B cell (primary cell): Measurements from ENCODE around the gene CEP170. TPM values are rescaled to one million over a fixed set of nuclear protein-coding genes. Genes with fewer than 3 reads are reported as not detected.
"Not testable (repeated sequence)": the region's sequence is repeated elsewhere in the genome, so short reads cannot be mapped to it uniquely, and the experiment has no call there.

Experiments
- ATAC-seq: fragments of 200-7000 bp; cut with Tn5 transposase; one replicate; pipeline ENCODE4 v1.10.0; 2021; ENCODE audit warnings: low read depth, mild to moderate bottlenecking, moderate number of reproducible peaks, moderate library complexity
- CTCF ChIA-PET: fragments of 350-600 bp; sonication (Branson Sonifier 250); formaldehyde crosslinking; loops from one replicate; lab custom pipeline; 2021; ENCODE audit warnings: antibody characterized with exemption, inconsistent platforms; lab: Charles Lee
- POLR2A ChIA-PET: fragments of 350-600 bp; sonication (Branson Sonifier 250); formaldehyde crosslinking; loops from one replicate; lab custom pipeline; 2021; ENCODE audit warnings: antibody characterized with exemption; lab: Charles Lee
- DNase-seq: peaks from one replicate; pipeline ENCODE4 v3.0.0; 2013
- H2AFZ ChIP-seq: 2 replicates; pipeline ENCODE4 v1.6.1; 2012; ENCODE audit warnings: mild to moderate bottlenecking, low read depth, low read length; ENCODE audit not compliant: insufficient read depth, poor library complexity, severe bottlenecking
- H3K27ac ChIP-seq, 2 donors: 1 replicate in 1 of 2; 2 replicates in 1 of 2; pipeline ENCODE4 v1.5.1; 2012 to 2013; ENCODE audit warnings: low read length in 2 of 2, mild to moderate bottlenecking in 2 of 2, moderate library complexity in 1 of 2
- H3K27me3 ChIP-seq, 4 experiments: fragments of 200-600 bp in 1 of 4; sonication (generic) in 1 of 4; replicated peaks in 1 of 4; 1 replicate in 2 of 4; 2 replicates in 2 of 4; pipeline versions ENCODE4 v1.6.1 to v1.7.0; 2013 to 2016; ENCODE audit warnings: low read length in 3 of 4, mild to moderate bottlenecking in 2 of 4, mixed read lengths in 1 of 4, moderate library complexity in 1 of 4; ENCODE audit not compliant: insufficient read depth in 4 of 4, control insufficient read depth in 3 of 4; ENCODE audit errors: control extremely low read depth in 1 of 4
- H3K36me3 ChIP-seq, 2 experiments: replicated peaks in 1 of 2; 1 replicate in 1 of 2; 2 replicates in 1 of 2; pipeline versions ENCODE4 v1.6.1 to v1.7.1; 2013; ENCODE audit warnings: low read length in 1 of 2; ENCODE audit not compliant: insufficient read depth in 2 of 2, control insufficient read depth in 1 of 2; ENCODE audit errors: control extremely low read depth in 1 of 2, extremely low read depth in 1 of 2
- H3K4me1 ChIP-seq, 2 donors: fragments of 200-600 bp in 1 of 2; sonication (generic) in 1 of 2; 1 replicate in 1 of 2; 2 replicates in 1 of 2; pipeline versions ENCODE4 v1.5.1 to v1.6.1; 2013 to 2017; ENCODE audit warnings: low read length in 2 of 2; ENCODE audit not compliant: control insufficient read depth in 2 of 2, insufficient read depth in 2 of 2
- H3K4me2 ChIP-seq: replicated peaks from 2 replicates; pipeline ENCODE3; 2012; ENCODE audit warnings: mild to moderate bottlenecking, low read depth, low read length; ENCODE audit not compliant: poor library complexity, severe bottlenecking
- H3K4me3 ChIP-seq, 5 experiments: fragments of 200-600 bp in 1 of 5; sonication (generic) in 1 of 5; 1 replicate in 3 of 5; 2 replicates in 2 of 5; pipeline versions ENCODE4 v1.5.1 to v1.7.0; 2011 to 2016; ENCODE audit warnings: low read length in 4 of 5, mild to moderate bottlenecking in 4 of 5, low read depth in 2 of 5, control low read depth in 1 of 5, moderate library complexity in 1 of 5; ENCODE audit not compliant: insufficient read depth in 1 of 5; ENCODE audit errors: control extremely low read depth in 1 of 5, extremely low read depth in 1 of 5
- H3K79me2 ChIP-seq: fragments of 200-600 bp; sonication (generic); one replicate; pipeline ENCODE4 v1.6.0; 2016; ENCODE audit warnings: low read length; ENCODE audit not compliant: control insufficient read depth, insufficient read depth
- H3K9ac ChIP-seq: fragments of 200-600 bp; sonication (generic); 2 replicates; pipeline ENCODE4 v1.6.1; 2017; ENCODE audit warnings: mild to moderate bottlenecking, low read length, moderate library complexity
- H3K9me3 ChIP-seq, 3 donors: one replicate each; pipeline versions ENCODE4 v1.6.1 to v1.7.1; 2013; ENCODE audit warnings: low read length in 2 of 3; ENCODE audit not compliant: control insufficient read depth in 2 of 3, insufficient read depth in 1 of 3; ENCODE audit errors: control extremely low read depth in 1 of 3
- H4K20me1 ChIP-seq: 2 replicates; pipeline ENCODE4 v1.6.0; 2012; ENCODE audit warnings: mild to moderate bottlenecking, low read length; ENCODE audit not compliant: insufficient read depth, control insufficient read depth, poor library complexity, severe bottlenecking
- H3K27ac Mint-ChIP-seq: one replicate; pipeline ENCODE4 v1.8.0; 2021; ENCODE audit warnings: mixed read lengths
- H3K27me3 Mint-ChIP-seq: one replicate; pipeline ENCODE4 v1.8.0; 2021; ENCODE audit warnings: mixed read lengths
- H3K4me1 Mint-ChIP-seq: one replicate; pipeline ENCODE4 v1.8.0; 2021; ENCODE audit warnings: mixed read lengths
- H3K4me3 Mint-ChIP-seq: one replicate; pipeline ENCODE4 v1.8.0; 2021; ENCODE audit warnings: mixed read lengths
- H3K9me3 Mint-ChIP-seq: one replicate; pipeline ENCODE4 v1.8.0; 2022; ENCODE audit warnings: mixed read lengths; ENCODE audit not compliant: insufficient read depth
- WGBS: methylation state at CpG from one replicate; pipeline ENCODE4 v1.1.5; 2013; ENCODE audit warnings: missing lambda C conversion rate; ENCODE audit not compliant: insufficient coverage; 5-methylcytosine and 5-hydroxymethylcytosine counted together
- intact Hi-C: fragments of 100-400 bp; cut with micrococcal nuclease; formaldehyde crosslinking; loops from one replicate; pipeline ENCODE4 v1.10.0; 2022
- polyA plus RNA-seq: library from polyadenylated mRNA; depleted of rRNA; stranded (reverse); fragments of >200 nt; gene quantifications from 2 replicates; pipeline ENCODE4 v1.2.3, GENCODE V29; 2012
- small RNA-seq: library from RNA; depleted of rRNA; stranded (forward); fragments of <200 nt; gene quantifications from one replicate; pipeline ENCODE3, GENCODE V24; 2012; ENCODE audit warnings: low replicate concordance, low read depth; ENCODE audit not compliant: insufficient read length
- total RNA-seq, 2 donors: library from RNA; stranded (reverse); fragments of 120-200 nt in 1 of 2; gene quantifications; 1 replicate in 1 of 2; 2 replicates in 1 of 2; pipeline versions ENCODE4 v1.2.3 to v1.2.4, GENCODE V29; 2013 to 2022

CEP170 gene
- total and polyA plus RNA-seq, 2 donors (not counting 1 experiment from before 2014, with no cell fraction given), result 27.3 to 145 TPM

GRCh38 chr1:243101551-243102050 is 153.5 kb downstream of the CEP170 start:
- ATAC-seq, result peak; percentile 71
- not testable (repeated sequence) for H3K9me3 Mint-ChIP-seq

GRCh38 chr1:243087368-243087767 is 167.7 kb downstream of the CEP170 start:
- CTCF ChIA-PET, H3K79me2 ChIP-seq, H3K4me1 ChIP-seq, H3K27me3 ChIP-seq, H3K4me2 ChIP-seq, POLR2A ChIA-PET, DNase-seq, H3K4me1 Mint-ChIP-seq, H3K9me3 ChIP-seq, H3K4me3 ChIP-seq, H3K27ac Mint-ChIP-seq, H3K9me3 Mint-ChIP-seq, H4K20me1 ChIP-seq, H3K36me3 ChIP-seq, H3K27me3 Mint-ChIP-seq, H2AFZ ChIP-seq, H3K9ac ChIP-seq, ATAC-seq, H3K27ac ChIP-seq, intact Hi-C loops, H3K4me3 Mint-ChIP-seq: not testable (repeated sequence)
- no CpG with 5 or more reads among the region's 3 CpGs for WGBS

More at GRCh38 chr1:243101551-243102050, 153.5 kb downstream of the CEP170 start:
- intact Hi-C loops, H3K4me1 ChIP-seq, H3K36me3 ChIP-seq, H3K79me2 ChIP-seq, H4K20me1 ChIP-seq, H3K27ac ChIP-seq, CTCF ChIA-PET, H3K27me3 ChIP-seq, POLR2A ChIA-PET, H3K27me3 Mint-ChIP-seq, H3K9me3 ChIP-seq: not testable (repeated sequence)
- Histone ChIP-seq H3K4me3 (peak overlapping the region in 4 of 5 experiments; percentile 15 to 64 (median 42)), H3K9ac (peak overlapping the region; percentile 59), H2AFZ (peak overlapping the region; percentile 33), H3K4me2 (peak overlapping the region; percentile 28)
- Mint-ChIP-seq H3K27ac (peak overlapping the region; percentile 89), H3K4me1 (peaks cover 18% of the 10 kb centered on the region), H3K4me3 (peak overlapping the region; percentile 77)
- WGBS, result 45% methylated on average over 38 of the region's 40 CpGs
- DNase-seq, result peak; percentile 89

Small RNA genes lying within 50 kb of the gene (small RNA-seq; reads per million reads assigned to genes)
- not detected for gene RNU6-747P

Other genes starting within 250 kb of the CEP170 start
- gene SDCCAG8, start 760 bp upstream of the CEP170 start, total RNA-seq, result 60.7 and 64.8 TPM in 2 replicates
- 29.5 and 37.1 TPM in 2 replicates for gene SDCCAG8, start 760 bp upstream of the CEP170 start, polyA plus RNA-seq